ENCODE measurements around the gene DIPK1B.

DIPK1B gene

DNA sequence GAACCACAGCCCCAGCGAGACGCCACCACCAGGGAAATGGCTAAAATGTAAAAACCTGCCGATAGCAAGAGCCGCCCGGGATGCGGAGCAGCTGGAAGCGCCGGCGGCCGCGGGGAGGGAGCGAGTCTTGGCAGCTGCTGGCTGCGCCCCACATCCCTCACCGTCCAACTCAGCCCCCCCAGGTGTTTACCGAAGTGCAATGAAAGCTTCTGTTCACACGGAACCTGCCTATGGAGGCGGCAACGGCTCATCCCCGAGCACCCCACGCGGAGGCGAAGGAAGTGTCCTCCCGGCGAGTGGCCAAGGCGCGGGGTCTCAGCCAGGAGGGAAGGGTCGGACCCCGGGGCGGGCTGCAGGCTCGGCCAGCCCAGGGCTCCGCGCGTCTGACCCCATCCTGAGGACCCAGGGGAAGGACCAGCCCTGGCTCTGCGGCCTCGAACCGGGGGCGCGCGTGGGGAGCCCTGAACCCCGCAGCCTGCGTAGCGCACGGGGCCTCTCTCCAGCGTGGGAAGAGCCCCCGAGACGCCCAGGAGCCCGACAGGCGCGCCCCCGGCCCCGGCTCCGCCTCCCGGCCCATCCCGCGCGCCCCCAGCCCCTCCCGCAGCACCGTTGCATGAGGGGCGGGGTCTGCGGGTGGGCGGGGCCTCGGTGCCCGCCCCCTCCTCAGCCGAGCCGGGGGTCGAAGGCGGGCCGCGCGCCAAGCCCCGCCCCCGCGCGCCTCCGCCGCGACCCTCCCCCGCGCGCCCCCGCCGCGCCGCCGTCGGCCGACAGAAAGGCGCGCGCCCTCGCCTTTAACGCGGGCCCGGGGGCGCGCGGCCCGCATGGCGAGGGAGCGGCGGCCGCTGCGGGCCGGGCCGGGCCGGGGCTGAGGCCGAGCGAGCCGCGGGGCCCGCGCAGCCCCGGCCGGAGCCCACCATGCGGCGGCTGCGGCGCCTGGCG is at the start of gene DIPK1B:
TSS of gene DIPK1B (plus strand) at position 822 of the 939 bp plus-strand sequence. CDS start at position 916, 94 bp downstream.
- Mint-ChIP-seq H3K4me1 (ENCODE audit: low read depth) (no peaks in the 10 kb centered on the region), H3K27me3 (ENCODE audit: low read depth) (peaks cover 28% of the 10 kb centered on the region), H3K27ac (no peak within 1 kb of the TSS), H3K9me3 (no peaks in the 10 kb centered on the region), H3K36me3 (ENCODE audit: low read depth) (no peaks in the 10 kb centered on the region), H3K4me3 (peak within 1 kb of the TSS; percentile 61)
- DNase-seq (ENCODE audit: low spot score), result no peak

DNA sequence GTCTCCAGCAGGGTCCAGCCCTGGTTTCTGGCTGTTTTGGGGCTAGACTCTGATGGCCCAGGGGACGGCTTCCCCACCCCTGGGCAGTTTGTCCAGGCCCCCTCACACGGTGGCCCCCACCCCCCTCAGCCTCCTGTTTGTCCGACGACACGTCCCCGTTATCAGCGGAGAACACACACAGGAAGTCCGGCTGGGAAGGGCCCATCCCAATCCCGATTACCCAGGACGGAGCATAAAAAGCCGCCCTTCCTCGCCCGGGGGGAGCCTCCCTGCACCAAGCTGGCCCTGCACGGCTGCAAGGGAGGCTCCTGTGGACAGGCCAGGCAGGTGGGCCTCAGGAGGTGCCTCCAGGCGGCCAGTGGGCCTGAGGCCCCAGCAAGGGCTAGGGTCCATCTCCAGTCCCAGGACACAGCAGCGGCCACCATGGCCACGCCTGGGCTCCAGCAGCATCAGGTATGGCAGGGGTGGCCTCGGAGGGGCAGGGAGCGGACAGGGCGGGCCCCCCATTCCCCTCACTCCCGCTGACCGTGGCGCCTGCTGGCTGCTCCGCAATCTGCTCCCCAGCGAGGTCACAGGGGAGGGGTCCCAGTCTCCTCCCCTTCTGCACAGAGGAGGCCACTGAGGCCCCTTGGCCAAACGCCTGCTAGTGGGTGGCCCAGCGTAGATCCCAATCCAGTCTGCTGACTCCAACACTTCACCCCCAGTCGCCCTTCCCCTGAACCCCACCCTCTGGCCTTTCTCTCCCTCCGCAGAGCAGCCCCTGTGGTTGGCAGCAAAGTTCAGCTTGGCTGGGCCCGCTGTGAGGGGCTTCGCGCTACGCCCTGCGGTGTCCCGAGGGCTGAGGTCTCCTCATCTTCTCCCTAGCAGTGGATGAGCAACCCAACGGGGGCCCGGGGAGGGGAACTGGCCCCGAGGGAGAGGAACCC is 49.5 kb upstream of the DIPK1B start, which contains the start of gene EGFL7:
TSS of gene EGFL7 (plus strand) at position 261 of the 926 bp plus-strand sequence. CDS start 5,367 bp downstream, outside the sequence.
- peaks cover 27% of the 10 kb centered on the region for H3K27me3 Mint-ChIP-seq (ENCODE audit: low read depth)
- H3K9me3 Mint-ChIP-seq, result no peaks in the 10 kb centered on the region
- H3K4me3 Mint-ChIP-seq, result no peak within 1 kb of the TSS
- H3K4me1 Mint-ChIP-seq (ENCODE audit: low read depth), result peaks cover 4% of the 10 kb centered on the region
- no peaks in the 10 kb centered on the region for H3K36me3 Mint-ChIP-seq (ENCODE audit: low read depth)
- no peak for DNase-seq (ENCODE audit: low spot score)
- H3K27ac Mint-ChIP-seq, result no peak within 1 kb of the TSS

DNA sequence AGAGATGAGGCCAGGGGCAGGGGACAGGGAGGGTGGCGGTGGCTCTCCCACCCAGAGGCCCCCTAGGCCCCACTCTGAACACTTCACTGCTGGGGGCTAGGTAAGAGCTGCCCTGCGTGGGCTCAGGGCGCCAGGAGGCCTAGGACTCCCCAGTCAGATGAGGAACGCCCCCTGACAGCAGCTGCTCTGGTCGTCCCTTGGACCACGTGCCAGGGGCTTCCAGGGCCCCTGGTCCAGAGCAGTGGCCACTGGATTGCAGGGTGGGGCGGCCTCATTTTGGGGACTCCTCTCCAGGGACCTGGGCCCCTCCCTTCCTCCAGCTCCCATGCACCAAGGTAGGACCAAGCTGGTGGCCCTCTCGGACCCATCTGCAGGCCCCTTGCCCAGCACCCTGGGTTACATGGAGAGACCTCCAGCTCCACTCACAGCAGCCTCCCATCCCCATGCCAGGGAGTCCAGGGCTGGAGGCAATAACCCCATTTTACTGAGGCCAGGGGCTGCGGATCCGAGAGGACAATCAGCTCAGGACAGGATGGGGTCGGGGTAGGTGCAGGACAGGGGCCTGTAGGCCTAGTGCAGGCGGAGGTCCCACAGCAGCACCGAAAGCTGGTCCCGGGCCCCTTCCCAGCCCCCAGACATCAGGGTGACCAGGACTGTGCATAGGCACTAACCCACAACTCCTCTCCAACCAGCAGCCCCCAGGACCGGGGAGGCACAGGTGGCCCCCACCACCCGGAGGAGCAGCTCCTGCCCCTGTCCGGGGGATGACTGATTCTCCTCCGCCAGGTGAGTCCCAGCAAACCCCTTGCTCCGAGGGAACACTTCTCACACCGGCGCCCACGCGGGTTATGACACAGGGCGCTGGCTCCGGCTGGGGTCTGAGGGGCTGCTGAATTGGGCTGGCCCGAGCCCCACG is 48.1 kb upstream of the DIPK1B start:
- H3K4me3 Mint-ChIP-seq, result peak overlapping the region; percentile 75
- H3K27ac Mint-ChIP-seq, result no peak overlapping the region
- DNase-seq (ENCODE audit: low spot score), result no peak
- H3K9me3 Mint-ChIP-seq, result no peaks in the 10 kb centered on the region
- H3K36me3 Mint-ChIP-seq (ENCODE audit: low read depth), result no peaks in the 10 kb centered on the region
- H3K27me3 Mint-ChIP-seq (ENCODE audit: low read depth), result peaks cover 22% of the 10 kb centered on the region
- H3K4me1 Mint-ChIP-seq (ENCODE audit: low read depth), result peaks cover 4% of the 10 kb centered on the region

DNA sequence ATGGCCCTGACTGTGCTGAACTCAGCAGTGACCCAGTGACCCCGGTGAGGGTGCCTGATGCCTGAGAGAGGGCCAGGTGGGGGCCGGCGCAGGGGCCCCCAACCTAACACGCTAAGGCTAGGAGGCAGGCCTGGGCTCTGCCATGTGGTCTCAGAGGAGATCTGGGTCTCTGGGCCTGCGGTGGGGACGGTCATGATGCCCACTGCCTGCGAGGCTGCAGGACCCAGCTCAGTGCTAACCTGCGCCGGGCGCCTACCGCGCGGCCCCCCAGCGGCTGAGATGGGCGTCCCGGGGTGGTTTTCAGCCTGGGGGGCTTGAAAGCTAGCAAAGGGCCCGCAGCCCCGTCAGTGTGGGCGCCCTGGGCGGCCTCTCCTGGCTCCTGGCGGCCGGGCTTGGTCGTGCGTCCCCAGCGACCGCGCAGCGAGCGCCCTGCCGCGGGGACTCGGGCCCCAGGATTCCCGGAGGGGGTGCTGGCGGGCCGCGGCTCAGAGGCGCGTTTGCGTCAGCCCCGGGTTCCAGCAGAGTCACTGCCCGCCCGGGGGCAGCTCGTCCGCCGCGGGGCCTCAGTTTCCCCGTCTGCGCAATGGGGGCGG is 47.2 kb upstream of the DIPK1B start:
- DNase-seq (ENCODE audit: low spot score), result peak; percentile 14
- no peak overlapping the region for H3K27ac Mint-ChIP-seq
- no peaks in the 10 kb centered on the region for H3K36me3 Mint-ChIP-seq (ENCODE audit: low read depth)
- peaks cover 4% of the 10 kb centered on the region for H3K4me1 Mint-ChIP-seq (ENCODE audit: low read depth)
- H3K9me3 Mint-ChIP-seq, result no peaks in the 10 kb centered on the region
- H3K4me3 Mint-ChIP-seq, result peak overlapping the region; percentile 75
- H3K27me3 Mint-ChIP-seq (ENCODE audit: low read depth), result peaks cover 18% of the 10 kb centered on the region

DNA sequence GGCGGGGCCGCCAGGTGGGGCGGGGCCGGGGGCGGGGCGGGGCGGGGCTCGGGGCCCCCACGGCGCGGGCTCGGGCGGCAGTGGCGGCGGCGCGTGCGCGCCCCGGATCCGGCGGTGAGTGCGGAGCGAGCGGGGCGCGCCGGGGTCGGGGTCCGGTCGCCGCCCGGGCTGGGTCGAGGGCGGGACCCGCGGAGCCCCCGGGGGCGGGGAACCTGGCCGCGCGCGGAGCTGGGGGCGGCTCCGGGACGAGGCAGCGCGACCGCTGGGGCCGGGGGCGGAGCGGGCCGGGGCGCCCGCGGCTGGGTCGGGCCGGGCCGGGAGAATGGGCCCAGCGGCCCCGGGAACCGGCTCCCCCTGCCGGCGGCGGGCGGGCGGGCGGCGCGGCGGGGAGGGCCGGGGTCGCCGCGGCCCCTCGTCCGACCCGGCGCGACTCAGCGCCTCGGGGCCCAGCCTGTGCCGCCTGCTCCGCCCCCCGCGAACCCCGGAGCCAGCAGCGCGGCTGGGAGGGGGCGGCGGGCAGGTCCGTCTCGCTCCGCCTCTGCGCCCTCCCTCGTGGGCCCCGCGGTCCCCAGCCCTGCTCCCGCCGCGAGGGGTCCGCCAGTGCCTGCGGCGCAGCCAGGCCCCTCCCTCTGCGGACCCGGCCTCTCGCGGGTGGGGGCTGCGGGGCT is 46.5 kb upstream of the DIPK1B start:
- peak; percentile 23 for DNase-seq (ENCODE audit: low spot score)
- Mint-ChIP-seq H3K27ac (no peak overlapping the region), H3K27me3 (ENCODE audit: low read depth) (peaks cover 15% of the 10 kb centered on the region), H3K9me3 (no peaks in the 10 kb centered on the region), H3K4me3 (no peak overlapping the region), H3K36me3 (ENCODE audit: low read depth) (no peaks in the 10 kb centered on the region), H3K4me1 (ENCODE audit: low read depth) (peaks cover 4% of the 10 kb centered on the region)

DNA sequence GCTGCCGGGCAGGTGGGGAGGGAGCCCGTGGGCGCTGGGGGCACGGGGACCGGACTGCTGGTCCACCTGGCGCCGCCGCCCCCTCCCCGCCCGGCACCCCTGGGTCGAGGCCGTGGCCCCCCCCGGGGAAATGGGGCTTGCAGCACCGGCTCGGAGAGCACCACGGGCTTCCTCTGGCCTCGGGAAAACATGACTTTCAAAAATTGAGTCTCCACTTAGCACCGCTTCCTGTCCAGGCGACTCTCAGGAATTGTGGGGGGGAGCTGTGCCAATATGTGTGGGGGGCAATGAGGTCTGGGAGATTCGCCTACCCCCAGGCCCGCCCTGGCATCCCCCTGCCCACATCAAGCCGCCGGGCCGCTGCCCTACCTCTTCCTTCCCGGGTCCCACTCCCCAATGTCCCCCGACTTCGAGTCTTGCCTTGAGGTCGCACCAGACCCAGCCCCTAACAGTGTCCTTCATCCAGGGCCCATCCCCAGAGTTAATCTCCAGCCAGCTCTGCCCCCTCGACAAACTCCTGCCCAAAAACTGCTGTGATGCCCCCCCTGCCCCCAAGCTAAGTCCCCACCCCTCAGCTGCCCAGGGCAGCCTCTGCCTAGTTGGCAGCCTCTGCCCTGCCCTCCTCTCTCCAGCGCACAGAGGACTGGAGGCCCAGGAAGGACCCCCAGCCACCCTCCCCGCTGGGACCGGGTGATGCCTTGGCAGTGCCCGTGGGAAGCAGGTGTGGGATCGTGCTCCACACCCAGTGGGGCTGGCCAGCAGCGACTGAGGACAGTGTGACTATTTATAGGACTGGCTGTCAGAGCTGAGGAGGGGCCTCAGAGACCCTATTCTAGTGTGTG is 45.8 kb upstream of the DIPK1B start:
- no peaks in the 10 kb centered on the region for H3K36me3 Mint-ChIP-seq (ENCODE audit: low read depth)
- H3K4me3 Mint-ChIP-seq, result peak overlapping the region; percentile 58
- H3K9me3 Mint-ChIP-seq, result no peaks in the 10 kb centered on the region
- peaks cover 4% of the 10 kb centered on the region for H3K4me1 Mint-ChIP-seq (ENCODE audit: low read depth)
- H3K27me3 Mint-ChIP-seq (ENCODE audit: low read depth), result peaks cover 15% of the 10 kb centered on the region
- no peak for DNase-seq (ENCODE audit: low spot score)
- H3K27ac Mint-ChIP-seq, result no peak overlapping the region

DNA sequence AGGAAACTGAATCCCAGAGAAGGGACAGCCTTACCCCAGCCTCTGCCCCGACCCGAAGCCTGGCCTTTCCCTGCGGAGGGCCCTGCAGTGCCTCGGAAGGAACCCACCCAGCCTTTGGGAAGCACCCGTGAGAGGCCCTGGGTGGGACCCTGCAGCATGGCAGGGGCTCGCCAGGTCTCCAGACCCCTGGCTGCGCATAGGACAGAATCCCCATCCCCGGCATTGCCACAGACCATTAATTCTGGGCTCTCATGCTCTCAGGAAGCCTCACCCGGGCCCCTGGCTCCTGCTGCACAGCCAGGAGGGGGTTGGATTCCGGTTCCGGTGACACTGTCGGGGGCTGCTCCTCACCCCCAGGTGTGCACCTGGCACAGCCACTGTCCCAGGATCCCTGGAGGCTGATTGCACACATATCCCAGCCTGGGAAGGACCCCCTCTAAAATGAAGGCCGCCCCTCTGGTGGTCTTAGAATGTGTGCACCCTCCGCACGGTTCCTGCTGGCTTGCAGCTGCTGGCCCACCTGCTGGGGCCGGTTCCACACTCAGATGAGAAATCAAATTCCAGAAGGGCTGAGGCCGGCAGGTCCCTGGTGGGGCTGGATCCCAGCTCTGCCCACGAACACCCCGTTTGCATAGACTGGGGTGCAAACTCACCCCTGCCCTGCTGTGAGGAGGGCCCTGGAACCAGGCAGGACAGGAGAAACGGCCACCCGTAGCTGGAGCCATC is 45.0 kb upstream of the DIPK1B start:
- Mint-ChIP-seq H3K36me3 (ENCODE audit: low read depth) (no peaks in the 10 kb centered on the region), H3K9me3 (no peaks in the 10 kb centered on the region), H3K4me1 (ENCODE audit: low read depth) (peaks cover 4% of the 10 kb centered on the region), H3K27me3 (ENCODE audit: low read depth) (peaks cover 15% of the 10 kb centered on the region), H3K4me3 (no peak overlapping the region), H3K27ac (no peak overlapping the region)
- DNase-seq (ENCODE audit: low spot score), result no peak

DNA sequence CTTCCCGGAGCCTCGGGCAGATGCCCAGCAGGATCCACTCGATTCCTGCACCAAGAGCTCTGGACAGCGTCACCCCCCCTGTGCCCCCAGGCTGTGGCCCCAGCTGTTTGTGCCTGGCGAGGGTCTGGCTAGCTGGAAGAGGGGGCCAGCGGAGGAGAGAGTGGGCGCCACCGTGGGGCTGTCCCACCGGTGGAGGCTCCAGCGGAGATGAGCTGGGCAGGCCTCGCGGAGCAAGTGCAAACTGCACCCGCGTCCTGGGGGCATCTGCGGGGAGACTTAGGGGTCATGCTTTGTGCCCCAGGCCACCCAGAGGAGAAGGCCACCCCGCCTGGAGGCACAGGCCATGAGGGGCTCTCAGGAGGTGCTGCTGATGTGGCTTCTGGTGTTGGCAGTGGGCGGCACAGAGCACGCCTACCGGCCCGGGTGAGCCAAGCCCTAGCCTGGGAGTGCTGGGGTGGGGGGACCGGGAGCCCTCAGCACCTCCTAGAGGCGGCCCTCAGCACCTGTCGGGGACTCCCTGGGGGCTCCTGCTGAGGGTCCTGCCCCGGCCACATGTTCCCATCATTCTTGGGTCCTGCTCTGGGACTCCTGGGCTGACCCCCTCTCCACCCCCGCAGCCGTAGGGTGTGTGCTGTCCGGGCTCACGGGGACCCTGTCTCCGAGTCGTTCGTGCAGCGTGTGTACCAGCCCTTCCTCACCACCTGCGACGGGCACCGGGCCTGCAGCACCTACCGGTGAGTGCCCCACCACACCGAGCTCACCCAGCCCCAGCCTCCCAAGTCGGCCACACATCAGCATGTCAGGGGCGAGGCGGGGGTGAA is 44.2 kb upstream of the DIPK1B start:
- Mint-ChIP-seq H3K36me3 (ENCODE audit: low read depth) (no peaks in the 10 kb centered on the region), H3K4me1 (ENCODE audit: low read depth) (peaks cover 4% of the 10 kb centered on the region), H3K27me3 (ENCODE audit: low read depth) (peaks cover 15% of the 10 kb centered on the region), H3K27ac (no peak overlapping the region), H3K4me3 (no peak overlapping the region), H3K9me3 (no peaks in the 10 kb centered on the region)
- DNase-seq (ENCODE audit: low spot score), result no peak

DNA sequence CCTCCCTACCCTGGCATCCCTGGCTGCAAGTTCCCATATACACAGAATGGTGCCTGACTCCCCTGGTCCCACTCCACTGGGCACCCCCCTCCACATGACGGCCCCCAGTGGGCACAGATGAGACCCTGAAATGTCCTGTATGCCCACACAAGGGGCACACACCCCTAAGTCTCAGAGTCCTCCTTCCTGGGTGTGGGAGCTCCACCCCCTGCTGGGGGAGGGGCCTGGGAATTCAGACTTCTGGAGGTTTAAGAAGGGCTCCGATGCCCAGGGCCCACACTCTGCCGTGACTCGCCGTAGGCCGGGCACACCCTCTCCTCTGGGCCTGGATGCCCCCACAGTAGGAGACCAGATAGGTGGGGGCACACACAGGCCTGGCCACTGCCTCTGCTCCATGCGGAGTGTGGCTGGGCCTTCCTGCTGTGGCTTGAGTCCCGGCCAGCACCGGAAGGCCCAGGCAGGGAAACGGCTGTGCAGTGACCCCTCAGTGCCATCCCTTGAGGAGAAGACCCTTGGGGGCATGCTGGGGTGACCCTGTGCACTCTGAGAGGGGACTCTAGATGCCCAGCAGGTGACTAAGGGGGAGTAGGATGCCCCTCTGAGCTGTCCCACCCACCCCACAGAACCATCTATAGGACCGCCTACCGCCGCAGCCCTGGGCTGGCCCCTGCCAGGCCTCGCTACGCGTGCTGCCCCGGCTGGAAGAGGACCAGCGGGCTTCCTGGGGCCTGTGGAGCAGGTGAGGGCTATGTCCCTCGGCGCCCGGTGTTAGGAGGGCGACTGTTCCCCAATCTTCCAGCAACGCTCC is 43.2 kb upstream of the DIPK1B start:
- no peak overlapping the region for H3K4me3 Mint-ChIP-seq
- H3K36me3 Mint-ChIP-seq (ENCODE audit: low read depth), result no peaks in the 10 kb centered on the region
- DNase-seq (ENCODE audit: low spot score), result no peak
- H3K4me1 Mint-ChIP-seq (ENCODE audit: low read depth), result peaks cover 4% of the 10 kb centered on the region
- no peak overlapping the region for H3K27ac Mint-ChIP-seq
- H3K9me3 Mint-ChIP-seq, result no peaks in the 10 kb centered on the region
- peaks cover 13% of the 10 kb centered on the region for H3K27me3 Mint-ChIP-seq (ENCODE audit: low read depth)

DNA sequence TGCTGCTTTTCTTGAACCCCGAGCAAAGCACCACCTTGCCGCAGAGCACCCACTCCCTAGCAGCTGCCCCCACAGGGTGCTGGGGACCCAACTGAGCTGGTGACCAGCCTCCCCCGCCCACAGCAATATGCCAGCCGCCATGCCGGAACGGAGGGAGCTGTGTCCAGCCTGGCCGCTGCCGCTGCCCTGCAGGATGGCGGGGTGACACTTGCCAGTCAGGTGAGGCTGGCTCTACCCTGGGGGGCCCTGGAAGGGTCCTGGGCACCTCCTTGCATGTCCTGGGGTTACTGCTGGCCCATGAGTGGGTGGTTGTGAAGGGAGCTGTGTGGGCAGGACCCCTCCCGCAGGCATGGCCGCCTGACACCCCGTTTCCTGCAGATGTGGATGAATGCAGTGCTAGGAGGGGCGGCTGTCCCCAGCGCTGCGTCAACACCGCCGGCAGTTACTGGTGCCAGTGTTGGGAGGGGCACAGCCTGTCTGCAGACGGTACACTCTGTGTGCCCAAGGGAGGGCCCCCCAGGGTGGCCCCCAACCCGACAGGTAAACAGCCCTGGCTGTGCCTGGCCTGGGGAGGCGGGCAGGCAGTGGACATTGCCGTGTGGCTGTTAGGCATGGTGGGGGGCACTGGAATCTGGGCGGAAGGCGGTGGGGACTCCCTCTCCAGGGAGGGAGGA is 42.4 kb upstream of the DIPK1B start:
- Mint-ChIP-seq H3K27me3 (ENCODE audit: low read depth) (peaks cover 9% of the 10 kb centered on the region), H3K4me1 (ENCODE audit: low read depth) (peaks cover 3% of the 10 kb centered on the region), H3K27ac (no peak overlapping the region), H3K36me3 (ENCODE audit: low read depth) (no peaks in the 10 kb centered on the region), H3K4me3 (no peak overlapping the region), H3K9me3 (no peaks in the 10 kb centered on the region)
- DNase-seq (ENCODE audit: low spot score), result no peak

Measured in T-helper 2 cell treated with Interferon-gamma antibody and Interleukin-4, amounts not matched to agents 5 μg/mL and 100 μg/mL, for 36 hours (primary cell).